HepG2 (cell line): ENCODE data around the gene LCAT. TPM values are rescaled to one million over a fixed set of nuclear protein-coding genes. Genes with fewer than 3 reads are reported as not detected.

Experiments used
- ATF7 ChIP-seq, 2 experiments: fragments of 450-650 bp in 1 of 2; sonication (generic) in 1 of 2; formaldehyde crosslinking in 1 of 2; IDR thresholded peaks; 2 replicates each; pipeline versions ENCODE4 v1.4.0 to v1.6.1; 2016 to 2020; ENCODE audit warnings: antibody characterized with exemption in 1 of 2, mild to moderate bottlenecking in 1 of 2, missing genetic modification reagents in 1 of 2
- CREM ChIP-seq, 2 experiments: sonication (generic) in 1 of 2; formaldehyde crosslinking in 1 of 2; IDR thresholded peaks; 2 replicates each; pipeline versions ENCODE4 v1.4.0 to v1.6.1; 2016 to 2020; ENCODE audit warnings: antibody characterized with exemption in 1 of 2, mild to moderate bottlenecking in 1 of 2, missing genetic modification reagents in 1 of 2
- HMGXB3 ChIP-seq: sonication (generic); formaldehyde crosslinking; IDR thresholded peaks from 2 replicates; pipeline ENCODE4 v1.4.0; 2020; ENCODE audit warnings: missing genetic modification reagents, borderline replicate concordance
- KAT2B ChIP-seq: fragments of 150-350 bp; IDR thresholded peaks from 2 replicates; pipeline ENCODE4 v1.6.1; 2014; ENCODE audit warnings: low read depth, low read length, borderline replicate concordance
- NFIB ChIP-seq: sonication (generic); formaldehyde crosslinking; IDR thresholded peaks from 2 replicates; pipeline ENCODE4 v1.9.0; 2021; ENCODE audit warnings: missing genetic modification reagents, mild to moderate bottlenecking, borderline replicate concordance
- NR1H2 ChIP-seq: sonication (generic); formaldehyde crosslinking; IDR thresholded peaks from 2 replicates; pipeline ENCODE4 v1.8.1; 2022; ENCODE audit warnings: low read depth, missing genetic modification reagents, borderline replicate concordance
- SMC3 ChIP-seq: IDR thresholded peaks from 2 replicates; pipeline ENCODE4 v1.6.1; 2011; ENCODE audit warnings: low read length, improper control_type of control experiment
- SOX6 ChIP-seq, 2 experiments: fragments of 450-650 bp in 1 of 2; sonication (generic) in 1 of 2; formaldehyde crosslinking in 1 of 2; IDR thresholded peaks; 2 replicates each; pipeline versions ENCODE4 v1.4.0 to v1.6.1; 2017 to 2020; ENCODE audit warnings: antibody characterized with exemption in 1 of 2, mild to moderate bottlenecking in 1 of 2, missing genetic modification reagents in 1 of 2
- TIGD3 ChIP-seq: sonication (generic); formaldehyde crosslinking; IDR thresholded peaks from 2 replicates; pipeline ENCODE4 v1.5.1; 2020; ENCODE audit warnings: mild to moderate bottlenecking, missing genetic modification reagents, borderline replicate concordance
- ZBTB39 ChIP-seq: sonication (generic); formaldehyde crosslinking; IDR thresholded peaks from 2 replicates; pipeline ENCODE4 v1.5.0; 2020; ENCODE audit warnings: missing genetic modification reagents
- ZNF121 ChIP-seq: sonication (generic); formaldehyde crosslinking; IDR thresholded peaks from 2 replicates; pipeline ENCODE4 v1.5.0; 2020; ENCODE audit warnings: mild to moderate bottlenecking, missing genetic modification reagents
- ZNF276 ChIP-seq: sonication (generic); formaldehyde crosslinking; IDR thresholded peaks from 2 replicates; pipeline ENCODE4 v1.4.0; 2020; ENCODE audit warnings: mild to moderate bottlenecking, low read depth, missing genetic modification reagents
- ZNF280B ChIP-seq: sonication (generic); formaldehyde crosslinking; IDR thresholded peaks from 2 replicates; pipeline ENCODE4 v1.5.0; 2020; ENCODE audit warnings: missing genetic modification reagents, mild to moderate bottlenecking, borderline replicate concordance
- ZNF460 ChIP-seq: sonication (generic); formaldehyde crosslinking; IDR thresholded peaks from 2 replicates; pipeline ENCODE4 v1.5.1; 2020; ENCODE audit warnings: missing genetic modification reagents, mild to moderate bottlenecking, borderline replicate concordance
- polyA plus RNA-seq, 8 experiments: library from polyadenylated mRNA; depleted of rRNA in 3 of 8; stranded (reverse) in 7 of 8; unstranded in 1 of 8; fragments of >200 nt; fragmentation: Illumina TruSeq in 4 of 8; extraction: Trizol in 4 of 8; gene quantifications; 2 replicates each; pipeline versions ENCODE4 v1.2.1 to v1.2.3, GENCODE V29; 2011 to 2016; ENCODE audit warnings: low read depth in 4 of 8, missing spikeins in 1 of 8, mixed read lengths in 1 of 8; ENCODE audit not compliant: insufficient read depth in 1 of 8
- total RNA-seq, 5 experiments: library from RNA; depleted of rRNA; stranded (reverse); fragments of >200 nt; fragmentation: Illumina TruSeq; extraction: Trizol; gene quantifications; 2 replicates each; pipeline ENCODE4 v1.2.3, GENCODE V29; 2016; ENCODE audit warnings: low read depth in 1 of 5

LCAT gene
- total and polyA plus RNA-seq, 2 of the 13 experiments (the other 11 are each of a cell fraction or from before 2014, with no cell fraction given) = 36.1 to 38.9 TPM

GRCh38 chr16:67942510-67943255 is 1.2 kb downstream of the LCAT start (continued):
- TF ChIP-seq SOX6 (IDR thresholded peaks at IDR 0.05) (no peak), SOX6 (CRISPR knock-in tag; IDR thresholded peaks at IDR 0.05) (no peak), KAT2B (no peak), ZNF460 (no peak), CREM (IDR thresholded peaks at IDR 0.05) (no peak), CREM (CRISPR knock-in tag; IDR thresholded peaks at IDR 0.05) (no peak), ZNF276 (CRISPR knock-in tag) (no peak), NFIB (CRISPR knock-in tag) (peak; percentile 90; the same call in 1 of the 2 replicates), NR1H2 (CRISPR knock-in tag) (no peak; the same call in 1 of the 2 replicates), HMGXB3 (CRISPR knock-in tag) (no peak; the same call in 1 of the 2 replicates), TIGD3 (0 out of 2 replicates have a peak, but pooled peaks have one; percentile 50), ATF7 (IDR thresholded peaks at IDR 0.05) (no peak), ATF7 (CRISPR knock-in tag; IDR thresholded peaks at IDR 0.05) (no peak), ZNF280B (CRISPR knock-in tag) (no peak), ZBTB39 (0 out of 2 replicates have a peak, but pooled peaks have one; percentile 22), ZNF121 (CRISPR knock-in tag) (no peak; the same call in 1 of the 2 replicates), SMC3 (no peak)
